GM12801 (cell line): Measurements from ENCODE around the gene OR2AP1.

Experiments used
- CTCF ChIP-seq: IDR thresholded peaks from one replicate; pipeline ENCODE4 v1.5.1; 2011; ENCODE audit warnings: control low read depth; ENCODE audit not compliant: insufficient read length; ENCODE audit errors: extremely low read depth

OR2AP1 gene

GRCh38 chr12:55610598-55610997 is 38.3 kb downstream of the OR2AP1 start:
- TF ChIP-seq CTCF, result no peak

GRCh38 chr12:55612646-55613045 is 40.4 kb downstream of the OR2AP1 start:
- no peak for TF ChIP-seq CTCF

- no peak for TF ChIP-seq CTCF
Measured at GRCh38 chr12:55614764-55615163, 42.5 kb downstream of the OR2AP1 start.

- TF ChIP-seq CTCF, result no peak
Measured at GRCh38 chr12:55619354-55620138, 47.3 kb downstream of the OR2AP1 start.

- TF ChIP-seq CTCF, result no peak
Measured at GRCh38 chr12:55624056-55624455, 51.8 kb downstream of the OR2AP1 start.
